Kidney (tissue), 14 donors: ENCODE measurements around the gene PCBP4. TPM values are rescaled to one million over a fixed set of nuclear protein-coding genes. Genes with fewer than 3 reads are reported as not detected.

Experiments used
- DNase-seq, 5 donors: peaks; one replicate each; pipeline ENCODE4 v3.0.0-alpha.2; 2013 to 2020
- FAIRE-seq: peaks from 2 replicates; lab custom pipeline; 2012; peaks lifted over from hg19 to GRCh38; lab: Jason Lieb, UNC
- H3K27ac ChIP-seq, 2 donors: one replicate each; pipeline ENCODE4 v1.7.0; 2013; ENCODE audit warnings: low read depth in 2 of 2, low read length in 2 of 2, inconsistent platforms in 1 of 2
- H3K27me3 ChIP-seq: one replicate; pipeline ENCODE4 v1.7.1; 2013; ENCODE audit warnings: low read length, inconsistent platforms; ENCODE audit not compliant: control insufficient read depth, insufficient read depth
- H3K36me3 ChIP-seq, 3 donors: one replicate each; pipeline versions ENCODE4 v1.7.0 to v1.7.1; 2013; ENCODE audit warnings: low read length in 3 of 3, control low read depth in 1 of 3, inconsistent platforms in 1 of 3; ENCODE audit not compliant: insufficient read depth in 3 of 3, control insufficient read depth in 2 of 3
- H3K4me1 ChIP-seq, 3 donors: one replicate each; pipeline versions ENCODE4 v1.7.0 to v1.7.1; 2013; ENCODE audit warnings: low read length in 3 of 3, inconsistent platforms in 1 of 3, low read depth in 1 of 3; ENCODE audit not compliant: control insufficient read depth in 2 of 3, insufficient read depth in 2 of 3
- H3K4me3 ChIP-seq, 3 donors: one replicate each; pipeline versions ENCODE4 v1.7.0 to v1.8.1; 2013; ENCODE audit warnings: low read length in 3 of 3, control low read depth in 1 of 3, inconsistent platforms in 1 of 3
- H3K9ac ChIP-seq, 3 donors: one replicate each; pipeline versions ENCODE4 v1.7.0 to v1.7.1; 2013; ENCODE audit warnings: low read length in 3 of 3, control low read depth in 1 of 3, inconsistent platforms in 1 of 3
- H3K9me3 ChIP-seq, 3 donors: one replicate each; pipeline versions ENCODE4 v1.7.0 to v1.7.1; 2013; ENCODE audit warnings: low read length in 3 of 3, control low read depth in 1 of 3, inconsistent platforms in 1 of 3; ENCODE audit not compliant: control insufficient read depth in 2 of 3, insufficient read depth in 1 of 3
- intact Hi-C: fragments of 100-400 bp; cut with DNase I; formaldehyde crosslinking; loops from one replicate; pipeline ENCODE4 v1.11.1; 2022
- polyA plus RNA-seq: library from polyadenylated mRNA; stranded (reverse); fragments of 350-450 nt; fragmentation: Illumina TruSeq; extraction: RNeasy Lipid Tissue Mini Kit (QIAGEN cat#74804); gene quantifications from one replicate; pipeline ENCODE4 v1.2.3, GENCODE V29; 2014; ENCODE audit warnings: low read depth, low replicate concordance; ENCODE audit not compliant: insufficient read depth
- total RNA-seq: library from RNA; stranded (reverse); fragmentation: NEBNext Ultra II Directional; extraction: Animal tissue kit (Norgen Biotek cat#: 25700); gene quantifications from one replicate; pipeline ENCODE4 v1.2.1, GENCODE V29; 2021
- TF ChIP-seq, protein P1 (sequence below): IDR thresholded peaks from 3 replicates; pipeline ENCODE4 v1.5.1; 2012; ENCODE audit warnings: mild to moderate bottlenecking, moderate library complexity, borderline replicate concordance; ENCODE audit not compliant: insufficient read depth; ENCODE audit errors: extremely low read depth
- donor health status: control.
- donor health status: control.
- donor health status: control.
- donor health status: control.
- donor health status: control.
- donor health status: DM: yes; HTN: yes; CAD: no.
- donor health status: Normal renal cell carcinoma (clear cell type).

Gene PCBP4
- total and polyA plus RNA-seq, 2 donors from 2014 or later, result 31.7 to 34.0 TPM

DNA sequence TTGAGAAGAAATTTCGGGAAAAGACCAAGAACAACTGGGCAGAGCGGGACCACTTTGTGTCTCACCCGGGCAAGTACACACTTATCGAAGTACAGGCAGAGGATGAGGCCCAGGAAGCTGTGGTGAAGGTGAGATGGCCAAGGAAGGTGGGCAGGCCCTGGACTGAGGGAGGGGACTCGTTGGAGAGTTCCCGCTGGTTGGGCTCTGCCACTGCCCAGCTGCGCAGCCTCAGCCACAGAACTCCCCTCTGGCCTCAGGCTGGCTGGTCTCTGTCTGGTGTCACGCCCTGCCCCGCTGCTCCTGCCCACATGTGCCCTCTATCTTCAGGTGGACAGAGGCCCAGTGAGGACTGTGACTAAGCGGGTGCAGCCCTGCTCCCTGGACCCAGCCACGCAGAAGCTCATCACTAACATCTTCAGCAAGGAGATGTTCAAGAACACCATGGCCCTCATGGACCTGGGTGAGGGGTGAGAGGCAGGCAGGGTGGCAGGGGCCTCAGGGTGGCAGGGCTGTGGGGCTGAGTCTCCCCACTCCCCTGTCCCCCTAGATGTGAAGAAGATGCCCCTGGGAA is 22.7 kb downstream of the PCBP4 start:
- H3K4me3 ChIP-seq, result no peak overlapping the region
- H3K9ac ChIP-seq, result no peak overlapping the region
- DNase-seq (peak in 2 of 5 donors; percentile 49 to 63), FAIRE-seq (no peak)
- peaks cover 0 to 17% (median 15%) of the 10 kb centered on the region in 3 donors for H3K4me1 ChIP-seq
- TF ChIP-seq, protein P1, sequence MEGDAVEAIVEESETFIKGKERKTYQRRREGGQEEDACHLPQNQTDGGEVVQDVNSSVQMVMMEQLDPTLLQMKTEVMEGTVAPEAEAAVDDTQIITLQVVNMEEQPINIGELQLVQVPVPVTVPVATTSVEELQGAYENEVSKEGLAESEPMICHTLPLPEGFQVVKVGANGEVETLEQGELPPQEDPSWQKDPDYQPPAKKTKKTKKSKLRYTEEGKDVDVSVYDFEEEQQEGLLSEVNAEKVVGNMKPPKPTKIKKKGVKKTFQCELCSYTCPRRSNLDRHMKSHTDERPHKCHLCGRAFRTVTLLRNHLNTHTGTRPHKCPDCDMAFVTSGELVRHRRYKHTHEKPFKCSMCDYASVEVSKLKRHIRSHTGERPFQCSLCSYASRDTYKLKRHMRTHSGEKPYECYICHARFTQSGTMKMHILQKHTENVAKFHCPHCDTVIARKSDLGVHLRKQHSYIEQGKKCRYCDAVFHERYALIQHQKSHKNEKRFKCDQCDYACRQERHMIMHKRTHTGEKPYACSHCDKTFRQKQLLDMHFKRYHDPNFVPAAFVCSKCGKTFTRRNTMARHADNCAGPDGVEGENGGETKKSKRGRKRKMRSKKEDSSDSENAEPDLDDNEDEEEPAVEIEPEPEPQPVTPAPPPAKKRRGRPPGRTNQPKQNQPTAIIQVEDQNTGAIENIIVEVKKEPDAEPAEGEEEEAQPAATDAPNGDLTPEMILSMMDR, result no peak
- H3K36me3 ChIP-seq, result peaks cover 0 to 9% (median 4%) of the 10 kb centered on the region in 3 donors
- H3K27ac ChIP-seq, result no peak overlapping the region
- H3K9me3 ChIP-seq, result no peaks in the 10 kb centered on the region
- no peaks in the 10 kb centered on the region for H3K27me3 ChIP-seq
- intact Hi-C loops, result no loop called here

DNA sequence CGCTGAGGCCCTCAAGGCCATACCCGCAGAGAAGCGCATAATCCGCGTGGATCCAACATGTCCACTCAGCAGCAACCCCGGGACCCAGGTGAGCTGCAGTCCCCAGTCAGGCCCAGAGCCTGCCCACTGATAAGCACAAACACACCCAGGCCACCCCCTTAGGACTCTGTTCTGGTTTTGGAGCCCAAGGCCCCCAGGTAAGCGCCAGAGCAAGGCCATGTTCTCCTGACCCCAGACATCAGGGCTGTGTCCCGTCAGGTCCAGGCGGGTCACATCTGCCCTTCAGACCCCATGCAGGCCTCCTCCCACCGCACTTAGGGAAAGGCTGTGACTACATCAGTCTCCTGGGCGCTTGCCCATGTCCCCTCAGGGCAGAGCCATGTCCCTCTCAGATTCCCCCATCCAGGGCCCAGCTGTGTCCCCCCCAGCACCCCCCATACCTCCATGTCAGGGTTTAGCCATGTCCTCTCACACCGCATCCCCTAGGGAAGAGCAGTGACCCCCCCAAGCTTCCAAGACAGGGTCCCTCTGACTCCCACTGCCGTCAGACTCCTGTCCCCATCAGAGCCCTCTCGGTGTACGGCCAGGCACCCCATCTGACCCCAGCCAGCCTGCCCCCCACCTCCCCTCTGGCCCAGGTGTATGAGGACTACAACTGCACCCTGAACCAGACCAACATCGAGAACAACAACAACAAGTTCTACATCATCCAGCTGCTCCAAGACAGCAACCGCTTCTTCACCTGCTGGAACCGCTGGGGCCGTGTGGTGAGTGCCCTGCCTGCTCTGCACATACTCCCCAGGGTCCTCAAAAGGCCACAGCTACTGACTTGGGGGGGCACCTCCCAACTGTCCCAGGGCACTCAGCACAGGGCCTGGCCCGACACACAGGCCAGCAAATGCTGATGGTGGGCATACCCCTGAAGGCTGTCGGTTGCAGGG is 23.5 kb downstream of the PCBP4 start:
- Histone ChIP-seq H3K4me3 (peak overlapping the region in 1 of 3 donors; percentile 85), H3K36me3 (peaks cover 0 to 9% (median 2%) of the 10 kb centered on the region in 3 donors), H3K9me3 (no peaks in the 10 kb centered on the region), H3K4me1 (peaks cover 0 to 17% (median 15%) of the 10 kb centered on the region in 3 donors), H3K9ac (peak overlapping the region in 1 of 3 donors; percentile 95), H3K27ac (peak overlapping the region in 1 of 2 donors; percentile 95), H3K27me3 (no peaks in the 10 kb centered on the region)
- DNase-seq (peak in 2 of 5 donors; percentile 66 to 78), FAIRE-seq (no peak)
- TF ChIP-seq, protein P1, result no peak
- intact Hi-C loops, result no loop called here

DNA sequence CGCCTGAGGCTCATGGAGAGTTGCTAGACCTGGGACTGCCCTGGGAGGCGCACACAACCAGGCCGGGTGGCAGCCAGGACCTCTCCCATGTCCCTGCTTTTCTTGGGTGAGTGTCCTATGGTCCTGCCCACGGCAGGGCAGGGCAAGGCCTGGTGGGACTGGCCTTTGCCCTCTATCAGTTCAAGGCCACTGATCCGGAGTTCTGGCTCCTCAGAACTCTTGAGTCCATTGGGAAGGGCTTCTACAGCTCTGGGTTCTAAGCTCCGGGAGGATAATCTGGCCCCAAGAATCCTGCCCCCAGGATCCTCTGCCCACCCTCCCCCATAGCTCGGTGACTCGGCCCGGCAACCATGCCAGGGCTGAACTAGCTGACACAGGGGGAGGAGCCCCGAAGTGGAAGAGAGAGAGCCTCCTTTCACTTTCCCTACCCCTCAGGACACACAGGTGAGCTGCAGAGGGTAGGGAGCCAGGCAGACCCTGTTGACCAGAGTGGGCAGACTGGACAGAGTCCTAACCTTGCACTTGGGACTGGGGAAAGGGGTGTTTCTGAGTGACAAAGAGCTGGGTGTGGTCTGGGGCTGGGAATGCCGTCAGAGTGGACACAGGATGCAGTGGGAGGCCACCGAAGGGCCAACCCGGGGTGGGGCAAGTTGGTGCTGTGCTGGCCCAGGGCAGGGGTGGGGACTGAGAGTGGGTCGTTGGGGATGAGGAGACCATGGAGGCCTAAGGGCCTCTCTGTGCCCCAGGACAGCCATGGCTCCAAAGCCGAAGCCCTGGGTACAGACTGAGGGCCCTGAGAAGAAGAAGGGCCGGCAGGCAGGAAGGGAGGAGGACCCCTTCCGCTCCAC is 24.4 kb downstream of the PCBP4 start:
- TF ChIP-seq, protein P1, result no peak
- no peaks in the 10 kb centered on the region for H3K27me3 ChIP-seq
- peak in 4 of 5 donors; percentile 36 to 87 (median 68) for DNase-seq
- peak overlapping the region; percentile 30 to 95 (median 78) for H3K9ac ChIP-seq
- H3K36me3 ChIP-seq, result peaks cover 0 to 9% (median 2%) of the 10 kb centered on the region in 3 donors
- intact Hi-C loops, result no loop called here
- no peaks in the 10 kb centered on the region for H3K9me3 ChIP-seq
- peak overlapping the region; percentile 52 to 85 (median 60) for H3K4me3 ChIP-seq
- peaks cover 0 to 17% (median 15%) of the 10 kb centered on the region in 3 donors for H3K4me1 ChIP-seq
- peak overlapping the region; percentile 95 to 96 for H3K27ac ChIP-seq
- no peak for FAIRE-seq
